H1 (cell line): ENCODE data around the gene ELAVL1. TPM values are rescaled to one million over a fixed set of nuclear protein-coding genes. Genes with fewer than 3 reads are reported as not detected.

Experiments used
- CTCF ChIA-PET: fragments of 300-600 bp; sonication (Branson Sonifier 250); formaldehyde crosslinking; loops from one replicate; lab custom pipeline; 2021; ENCODE audit not compliant: partially characterized antibody; lab: Charles Lee
- POLR2A ChIA-PET: fragments of 300-600 bp; sonication (Branson Sonifier 250); formaldehyde crosslinking; loops from one replicate; lab custom pipeline; 2021; ENCODE audit warnings: inconsistent platforms; ENCODE audit not compliant: partially characterized antibody; lab: Charles Lee
- DNase-seq, 2 experiments: peaks; one replicate each; pipeline versions ENCODE4 v3.0.0 to v3.0.0-alpha.2; 2010 to 2022; ENCODE audit warnings: low spot score in 2 of 2, low read depth in 1 of 2, mixed read lengths in 1 of 2
- FAIRE-seq: peaks from 2 replicates; lab custom pipeline; 2011; peaks lifted over from hg19 to GRCh38; lab: Jason Lieb, UNC
- H2AFZ ChIP-seq: 2 replicates; pipeline ENCODE4 v1.8.1; 2012; ENCODE audit warnings: low read length, inconsistent platforms
- H2AK5ac ChIP-seq: 2 replicates; pipeline ENCODE4 v1.6.1; 2013; ENCODE audit warnings: low read depth, low read length
- H2BK120ac ChIP-seq: replicated peaks from 2 replicates; pipeline ENCODE3; 2013; ENCODE audit warnings: low read depth, low read length, inconsistent platforms
- H2BK12ac ChIP-seq: 2 replicates; pipeline ENCODE4 v1.6.1; 2013; ENCODE audit warnings: low read depth, low read length
- H2BK15ac ChIP-seq: 2 replicates; pipeline ENCODE4 v1.6.1; 2013; ENCODE audit warnings: low read length
- H2BK20ac ChIP-seq: 2 replicates; pipeline ENCODE4 v1.6.1; 2013; ENCODE audit warnings: low read length
- H2BK5ac ChIP-seq: 2 replicates; pipeline ENCODE4 v1.6.1; 2013; ENCODE audit warnings: low read depth, low read length
- H3K14ac ChIP-seq: 2 replicates; pipeline ENCODE4 v1.6.1; 2013; ENCODE audit warnings: inconsistent platforms; ENCODE audit not compliant: insufficient read length
- H3K18ac ChIP-seq: 2 replicates; pipeline ENCODE4 v1.6.1; 2013; ENCODE audit warnings: low read length; ENCODE audit errors: extremely low read depth
- H3K23ac ChIP-seq: 2 replicates; pipeline ENCODE4 v1.6.1; 2013; ENCODE audit warnings: inconsistent platforms; ENCODE audit not compliant: insufficient read length
- H3K23me2 ChIP-seq: 2 replicates; pipeline ENCODE4 v1.6.1; 2013; ENCODE audit warnings: low read depth, low read length
- H3K27ac ChIP-seq: 2 replicates; pipeline ENCODE4 v1.6.1; 2011; ENCODE audit warnings: low read depth, low read length, inconsistent platforms
- H3K27me3 ChIP-seq, 4 experiments: replicated peaks in 1 of 4; 1 replicate in 1 of 4; 2 replicates in 3 of 4; pipeline versions ENCODE4 v1.6.1 to v1.8.1; 2011 to 2013; ENCODE audit warnings: low read length in 3 of 4, mild to moderate bottlenecking in 3 of 4, inconsistent platforms in 2 of 4, mixed read lengths in 2 of 4, moderate library complexity in 1 of 4; ENCODE audit not compliant: control insufficient read depth in 3 of 4, insufficient read depth in 3 of 4; ENCODE audit errors: extremely low read depth in 1 of 4
- H3K36me3 ChIP-seq, 4 experiments: 2 replicates each; pipeline versions ENCODE4 v1.6.1 to v1.8.1; 2011 to 2013; ENCODE audit warnings: mild to moderate bottlenecking in 4 of 4, low read length in 3 of 4, moderate library complexity in 2 of 4, control low read depth in 1 of 4, inconsistent platforms in 1 of 4; ENCODE audit not compliant: insufficient read depth in 4 of 4, control insufficient read depth in 2 of 4
- H3K4ac ChIP-seq: replicated peaks from 2 replicates; pipeline ENCODE3; 2013; ENCODE audit warnings: low read length, low read depth, mixed read lengths, inconsistent platforms; ENCODE audit not compliant: insufficient read length
- H3K4me1 ChIP-seq, 4 experiments: replicated peaks in 1 of 4; 1 replicate in 1 of 4; 2 replicates in 3 of 4; pipeline versions ENCODE4 v1.6.1 to v1.8.1; 2011 to 2013; ENCODE audit warnings: low read length in 3 of 4, inconsistent platforms in 2 of 4, mixed read lengths in 1 of 4; ENCODE audit not compliant: insufficient read depth in 4 of 4, control insufficient read depth in 3 of 4
- H3K4me2 ChIP-seq, 2 experiments: 2 replicates each; pipeline versions ENCODE4 v1.6.1 to v1.8.1; 2011 to 2013; ENCODE audit warnings: low read depth in 2 of 2, low read length in 2 of 2, control low read depth in 1 of 2, inconsistent platforms in 1 of 2, mild to moderate bottlenecking in 1 of 2; ENCODE audit not compliant: insufficient read depth in 1 of 2
- H3K4me3 ChIP-seq, 4 experiments: fragments of 200-600, 300-600 bp in 1 of 4; sonication (generic), shearing (Covaris generic), sonication (Bioruptor Twin) in 1 of 4; 2 replicates each; pipeline versions ENCODE4 v1.5.1 to v1.8.1; 2011 to 2016; ENCODE audit warnings: low read length in 4 of 4, low read depth in 3 of 4, control low read depth in 2 of 4, inconsistent platforms in 2 of 4, mild to moderate bottlenecking in 2 of 4, mixed read lengths in 1 of 4, moderate library complexity in 1 of 4; ENCODE audit not compliant: insufficient read depth in 2 of 4; ENCODE audit errors: extremely low read depth in 1 of 4
- H3K56ac ChIP-seq: replicated peaks from 2 replicates; pipeline ENCODE3; 2013; ENCODE audit warnings: low read depth, mild to moderate bottlenecking, mixed read lengths, low read length, inconsistent platforms; ENCODE audit not compliant: insufficient read length
- H3K79me1 ChIP-seq: 2 replicates; pipeline ENCODE4 v1.6.1; 2013; ENCODE audit warnings: low read depth, low read length, control low read depth
- H3K79me2 ChIP-seq, 2 experiments: 2 replicates each; pipeline versions ENCODE4 v1.6.1 to v1.8.1; 2012 to 2013; ENCODE audit warnings: low read length in 2 of 2, mild to moderate bottlenecking in 2 of 2, inconsistent platforms in 1 of 2; ENCODE audit not compliant: insufficient read depth in 2 of 2, control insufficient read depth in 1 of 2
- H3K9ac ChIP-seq, 4 experiments: replicated peaks in 1 of 4; 1 replicate in 1 of 4; 2 replicates in 3 of 4; pipeline versions ENCODE4 v1.6.1 to v1.8.1; 2011 to 2013; ENCODE audit warnings: low read depth in 3 of 4, low read length in 3 of 4, control low read depth in 2 of 4, mild to moderate bottlenecking in 2 of 4, moderate library complexity in 2 of 4, inconsistent platforms in 1 of 4; ENCODE audit errors: extremely low read depth in 1 of 4
- H3K9me3 ChIP-seq, 2 experiments: 2 replicates each; pipeline versions ENCODE4 v1.6.1 to v1.8.1; 2012 to 2013; ENCODE audit warnings: mild to moderate bottlenecking in 2 of 2, moderate library complexity in 2 of 2, control low read depth in 1 of 2, inconsistent platforms in 1 of 2, low read depth in 1 of 2, low read length in 1 of 2, mixed read lengths in 1 of 2; ENCODE audit not compliant: insufficient read depth in 2 of 2
- H4K20me1 ChIP-seq, 2 experiments: replicated peaks in 1 of 2; 2 replicates each; pipeline versions ENCODE3 to v1.8.1; 2011 to 2013; ENCODE audit warnings: inconsistent platforms in 2 of 2, low read length in 2 of 2, mild to moderate bottlenecking in 1 of 2; ENCODE audit not compliant: insufficient read depth in 2 of 2, control insufficient read depth in 1 of 2
- H4K5ac ChIP-seq: 2 replicates; pipeline ENCODE4 v1.6.1; 2013; ENCODE audit warnings: low read length, low read depth, mixed read lengths, inconsistent platforms; ENCODE audit not compliant: insufficient read length
- H4K8ac ChIP-seq: 2 replicates; pipeline ENCODE4 v1.8.0; 2013; ENCODE audit warnings: mild to moderate bottlenecking, moderate library complexity, low read length, inconsistent platforms; ENCODE audit not compliant: insufficient read depth; ENCODE audit errors: extremely low read depth
- H4K91ac ChIP-seq: replicated peaks from 2 replicates; pipeline ENCODE3; 2013; ENCODE audit warnings: low read length, mixed read lengths, inconsistent platforms; ENCODE audit not compliant: insufficient read length
- ASH2L ChIP-seq: fragments of 200-600, 300-600 bp; sonication (generic); IDR thresholded peaks from one replicate; pipeline ENCODE4 v1.7.1; 2017; ENCODE audit warnings: low read length
- JUND ChIP-seq: IDR thresholded peaks from 2 replicates; pipeline ENCODE4 v1.6.1; 2011; ENCODE audit warnings: mild to moderate bottlenecking, improper control_type of control experiment, low read length
- SIN3A ChIP-seq, 2 experiments: IDR thresholded peaks in 1 of 2; conservative IDR thresholded peaks in 1 of 2; 2 replicates each; pipeline ENCODE4 v1.6.1; 2011 to 2012; ENCODE audit warnings: low read length in 2 of 2, improper control_type of control experiment in 1 of 2, low read depth in 1 of 2, mild to moderate bottlenecking in 1 of 2
- TEAD4 ChIP-seq: IDR thresholded peaks from 2 replicates; pipeline ENCODE4 v1.6.1; 2012; ENCODE audit warnings: low read depth, low read length, inconsistent platforms, mixed read lengths
- WGBS, 2 experiments: shearing (Covaris generic) in 1 of 2; methylation state at CpG; one replicate each; pipeline versions ENCODE4 v1.1.6 to v1.1.7; 2013 to 2015; ENCODE audit warnings: low lambda C conversion rate in 2 of 2, mixed read lengths in 2 of 2, inconsistent platforms in 1 of 2, low coverage in 1 of 2, missing lambda C conversion rate in 1 of 2; ENCODE audit not compliant: insufficient replicate concordance in 2 of 2, insufficient coverage in 1 of 2, insufficient read length in 1 of 2; ENCODE audit errors: extremely low coverage in 1 of 2, missing lambda C conversion rate in 1 of 2; 5-methylcytosine and 5-hydroxymethylcytosine counted together
- polyA plus RNA-seq, 7 experiments: library from polyadenylated mRNA; depleted of rRNA in 3 of 7; stranded (reverse) in 5 of 7; unstranded in 2 of 7; fragments of >200 nt in 5 of 7; fragments of 200-250 nt in 2 of 7; gene quantifications; 1 replicate in 5 of 7; 2 replicates in 1 of 7; 4 replicates in 1 of 7; pipeline versions ENCODE4 v1.2.1 to v1.2.3, GENCODE V29; 2011 to 2013; ENCODE audit warnings: missing spikeins in 2 of 7, mixed read lengths in 2 of 7
- total RNA-seq: library from RNA; stranded (reverse); fragmentation: NEBNext Ultra II Directional; extraction: Animal tissue kit (Norgen Biotek cat#: 25700); gene quantifications from 2 replicates; pipeline ENCODE4 v1.2.1, GENCODE V29; 2021
- TF ChIP-seq, protein P1 (sequence below), 3 experiments: IDR thresholded peaks; 1 replicate in 2 of 3; 2 replicates in 1 of 3; pipeline versions ENCODE4 v1.5.1 to v1.6.1; 2011; ENCODE audit warnings: low read length in 3 of 3, mild to moderate bottlenecking in 3 of 3, inconsistent platforms in 2 of 3, low read depth in 1 of 3, moderate library complexity in 1 of 3; ENCODE audit not compliant: insufficient read depth in 1 of 3; ENCODE audit errors: control extremely low read depth in 1 of 3
- TF ChIP-seq, protein P2 (sequence below): IDR thresholded peaks from 2 replicates; pipeline ENCODE4 v1.6.1; 2012; ENCODE audit warnings: inconsistent platforms

Gene ELAVL1
- total and polyA plus RNA-seq, 2 of the 8 experiments (the other 6 are each of a cell fraction or from before 2014, with no cell fraction given), result 56.7 to 163 TPM

DNA sequence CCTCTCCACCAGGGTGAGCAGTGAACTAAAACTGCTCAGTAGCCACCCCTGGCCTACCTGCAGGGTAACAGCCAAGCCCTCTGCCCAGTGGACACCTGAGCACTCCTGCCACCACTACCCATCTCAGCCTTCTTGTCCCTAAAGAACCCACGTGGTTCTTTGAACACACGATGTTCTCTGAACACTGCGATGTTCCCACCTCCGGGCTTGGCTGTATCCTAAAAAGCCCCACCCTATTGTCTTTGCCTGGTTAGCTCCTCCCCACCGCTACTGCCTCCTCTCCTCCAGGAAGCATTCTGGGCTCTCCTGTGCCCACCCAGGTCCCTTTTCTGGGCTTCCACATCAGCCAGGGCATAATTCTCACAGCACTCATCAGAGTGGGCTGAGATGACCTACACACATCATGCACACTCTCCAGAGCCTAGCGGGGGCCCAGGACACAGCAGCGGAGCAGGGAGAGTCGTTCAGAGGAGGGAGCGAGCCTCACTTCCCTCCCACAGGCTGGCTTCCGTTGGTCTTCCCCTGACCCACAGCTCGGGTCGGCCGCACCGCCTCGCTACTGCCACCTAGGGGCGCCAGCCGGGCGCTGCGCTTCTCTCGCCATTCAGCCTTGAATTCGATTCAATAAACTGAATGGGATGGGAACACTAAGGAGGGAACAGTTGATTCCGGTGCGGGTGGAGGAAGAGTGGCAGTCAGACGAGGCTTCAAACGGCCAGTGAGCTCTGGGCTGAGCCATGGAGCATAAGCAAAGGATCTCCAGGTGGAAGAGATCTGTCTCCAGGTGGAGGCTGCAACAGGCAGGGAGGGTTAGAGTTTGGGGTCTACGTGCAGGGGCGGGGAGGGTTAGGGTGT, 3.2 kb downstream of the ELAVL1 start:
- no peak overlapping the region for H2AFZ ChIP-seq
- H3K79me1 ChIP-seq, result peaks cover 19% of the 10 kb centered on the region
- FAIRE-seq (peak; percentile 62), DNase-seq (peak; percentile 79 to 99)
- no peak overlapping the region for H2BK20ac ChIP-seq
- H3K9me3 ChIP-seq, result no peaks in the 10 kb centered on the region
- 23% methylated on average over 24 of the region's 27 CpGs; no CpG with 5 or more reads in 1 of the 2 experiments for WGBS, 2 experiments
- no peak overlapping the region for H3K56ac ChIP-seq
- POLR2A ChIA-PET, result interaction anchor here (0.6 to 2.3 kb wide), 11 partner anchors 10 to 227 kb away, joined by 3 to 14 read pairs (median 3); partner anchors contain the start of gene TIMM44
- H3K14ac ChIP-seq, result no peak overlapping the region
- H2BK12ac ChIP-seq, result no peak overlapping the region
- H3K27ac ChIP-seq, result peak overlapping the region; percentile 51; the same call in 1 of the 2 replicates
- H4K91ac ChIP-seq, result no peak overlapping the region
- peak overlapping the region in 3 of 4 experiments; percentile 24 to 52 (median 32); a peak in 5 of 8 replicates for H3K4me3 ChIP-seq
- H3K4ac ChIP-seq, result peak overlapping the region; percentile 85
- H3K18ac ChIP-seq, result peak overlapping the region; percentile 36; the same call in 1 of the 2 replicates
- peaks cover 6 to 13% (median 9%) of the 10 kb centered on the region in 4 experiments for H3K4me1 ChIP-seq
- peaks cover 40 to 50% of the 10 kb centered on the region in 2 experiments for H4K20me1 ChIP-seq
- H3K23ac ChIP-seq, result no peak overlapping the region
- H2BK5ac ChIP-seq, result peak overlapping the region; percentile 63
- H4K8ac ChIP-seq, result peak overlapping the region; percentile 47; the same call in 1 of the 2 replicates
- peaks cover 63 to 78% of the 10 kb centered on the region in 2 experiments for H3K79me2 ChIP-seq
- H3K27me3 ChIP-seq, result no peaks in the 10 kb centered on the region
- H3K9ac ChIP-seq, result peak overlapping the region in 1 of 4 experiments; percentile 31; a peak in 2 of 7 replicates
- peak overlapping the region; percentile 78 for H4K5ac ChIP-seq
- CTCF ChIA-PET, result interaction anchor here (0.6 to 3.7 kb wide), 48 partner anchors 8 to 255 kb away, joined by 3 to 24 read pairs (median 4); partner anchors contain the start of gene TIMM44
- H3K36me3 ChIP-seq, result 0 out of 8 replicates have a peak, but pooled peaks cover 0 to 2% (median 0%) of the 10 kb centered on the region in 4 experiments
- peak overlapping the region; percentile 31 to 77 for H3K4me2 ChIP-seq
- H3K23me2 ChIP-seq, result peaks cover 11% of the 10 kb centered on the region
- H2AK5ac ChIP-seq, result no peak overlapping the region
- H2BK15ac ChIP-seq, result no peak overlapping the region
- H2BK120ac ChIP-seq, result no peak overlapping the region
- TF ChIP-seq ASH2L, result no peak
- TF ChIP-seq, protein P1, sequence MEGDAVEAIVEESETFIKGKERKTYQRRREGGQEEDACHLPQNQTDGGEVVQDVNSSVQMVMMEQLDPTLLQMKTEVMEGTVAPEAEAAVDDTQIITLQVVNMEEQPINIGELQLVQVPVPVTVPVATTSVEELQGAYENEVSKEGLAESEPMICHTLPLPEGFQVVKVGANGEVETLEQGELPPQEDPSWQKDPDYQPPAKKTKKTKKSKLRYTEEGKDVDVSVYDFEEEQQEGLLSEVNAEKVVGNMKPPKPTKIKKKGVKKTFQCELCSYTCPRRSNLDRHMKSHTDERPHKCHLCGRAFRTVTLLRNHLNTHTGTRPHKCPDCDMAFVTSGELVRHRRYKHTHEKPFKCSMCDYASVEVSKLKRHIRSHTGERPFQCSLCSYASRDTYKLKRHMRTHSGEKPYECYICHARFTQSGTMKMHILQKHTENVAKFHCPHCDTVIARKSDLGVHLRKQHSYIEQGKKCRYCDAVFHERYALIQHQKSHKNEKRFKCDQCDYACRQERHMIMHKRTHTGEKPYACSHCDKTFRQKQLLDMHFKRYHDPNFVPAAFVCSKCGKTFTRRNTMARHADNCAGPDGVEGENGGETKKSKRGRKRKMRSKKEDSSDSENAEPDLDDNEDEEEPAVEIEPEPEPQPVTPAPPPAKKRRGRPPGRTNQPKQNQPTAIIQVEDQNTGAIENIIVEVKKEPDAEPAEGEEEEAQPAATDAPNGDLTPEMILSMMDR (IDR thresholded peaks at IDR 0.05; ENCODE audit: control extremely low read depth in 1 of 3, insufficient read depth in 1 of 3, low read depth in 1 of 3, low read length in 3 of 3), result peak; percentile 93 to 96 (median 94)
- peak in 1 of 2 experiments; percentile 88; a peak in 2 of 4 replicates for TF ChIP-seq SIN3A (conservative IDR thresholded peaks at IDR 0.05 in 1 of 2, IDR thresholded peaks at IDR 0.05 in 1 of 2; ENCODE audit: low read depth in 1 of 2, low read length in 2 of 2)
- TF ChIP-seq TEAD4, result no peak
- TF ChIP-seq, protein P2, sequence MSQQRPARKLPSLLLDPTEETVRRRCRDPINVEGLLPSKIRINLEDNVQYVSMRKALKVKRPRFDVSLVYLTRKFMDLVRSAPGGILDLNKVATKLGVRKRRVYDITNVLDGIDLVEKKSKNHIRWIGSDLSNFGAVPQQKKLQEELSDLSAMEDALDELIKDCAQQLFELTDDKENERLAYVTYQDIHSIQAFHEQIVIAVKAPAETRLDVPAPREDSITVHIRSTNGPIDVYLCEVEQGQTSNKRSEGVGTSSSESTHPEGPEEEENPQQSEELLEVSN, result peak; percentile 26; the same call in 1 of the 2 replicates
- peak; percentile 60 for TF ChIP-seq JUND
